Neural progenitor cell (in vitro differentiated cells): ENCODE measurements around the gene NRG3. TPM values are rescaled to one million over a fixed set of nuclear protein-coding genes. Genes with fewer than 3 reads are reported as not detected.

Experiments used
- DNase-seq: peaks from one replicate; pipeline ENCODE4 v3.0.0-alpha.2; 2016; ENCODE audit warnings: low spot score
- H2AFZ ChIP-seq: fragments of 200-600 bp; sonication (generic); replicated peaks from 2 replicates; pipeline ENCODE4 v1.6.1; 2016; ENCODE audit warnings: antibody characterized with exemption
- H3F3A ChIP-seq: fragments of 200-600 bp; sonication (generic); 2 replicates; pipeline ENCODE4 v1.6.1; 2016; ENCODE audit warnings: antibody characterized with exemption, low read depth
- H3K27ac ChIP-seq: fragments of 200-600 bp; sonication (generic); 2 replicates; pipeline ENCODE4 v1.5.1; 2016; ENCODE audit warnings: mild to moderate bottlenecking
- H3K27me3 ChIP-seq: fragments of 200-600 bp; sonication (generic); 2 replicates; pipeline ENCODE4 v1.6.1; 2016; ENCODE audit warnings: mild to moderate bottlenecking, moderate library complexity
- H3K36me3 ChIP-seq: fragments of 200-600 bp; sonication (generic); 2 replicates; pipeline ENCODE4 v1.5.1; 2016
- H3K4me1 ChIP-seq: fragments of 200-600 bp; sonication (generic); 2 replicates; pipeline ENCODE4 v1.6.1; 2016; ENCODE audit warnings: mixed run types
- H3K4me2 ChIP-seq: fragments of 200-600 bp; sonication (generic); 2 replicates; pipeline ENCODE4 v1.6.1; 2016
- H3K4me3 ChIP-seq: fragments of 200-600 bp; sonication (generic); 2 replicates; pipeline ENCODE4 v1.5.1; 2016
- H3K79me2 ChIP-seq: fragments of 200-600 bp; sonication (generic); 2 replicates; pipeline ENCODE4 v1.6.1; 2016; ENCODE audit warnings: low read depth
- H3K9ac ChIP-seq: fragments of 200-600 bp; sonication (generic); 2 replicates; pipeline ENCODE4 v1.6.1; 2016
- H3K9me3 ChIP-seq: fragments of 200-600 bp; sonication (generic); 2 replicates; pipeline ENCODE4 v1.5.1; 2016; ENCODE audit warnings: low read depth
- H4K20me1 ChIP-seq: fragments of 200-600 bp; sonication (generic); 2 replicates; pipeline ENCODE4 v1.6.1; 2016; ENCODE audit warnings: low read depth
- H3K27ac Mint-ChIP-seq: 3 replicates; pipeline ENCODE4 v1.8.0; 2021; ENCODE audit warnings: mixed read lengths
- H3K27me3 Mint-ChIP-seq: 2 replicates; pipeline ENCODE4 v1.8.0; 2022; ENCODE audit warnings: low read depth, mild to moderate bottlenecking, inconsistent platforms, moderate library complexity, mixed read lengths; ENCODE audit not compliant: insufficient read depth
- H3K36me3 Mint-ChIP-seq: 3 replicates; pipeline ENCODE4 v1.8.0; 2021; ENCODE audit warnings: mixed read lengths
- H3K4me1 Mint-ChIP-seq: 3 replicates; pipeline ENCODE4 v1.8.0; 2021; ENCODE audit warnings: mixed read lengths
- H3K4me3 Mint-ChIP-seq: 3 replicates; pipeline ENCODE4 v1.8.0; 2021; ENCODE audit warnings: mild to moderate bottlenecking, moderate library complexity, mixed read lengths
- H3K9me3 Mint-ChIP-seq: 3 replicates; pipeline ENCODE4 v1.8.0; 2020; ENCODE audit warnings: mixed read lengths
- EZH2 ChIP-seq: fragments of 200-600 bp; sonication (generic); IDR thresholded peaks from 2 replicates; pipeline ENCODE4 v1.6.1; 2017; ENCODE audit warnings: antibody characterized with exemption, mild to moderate bottlenecking, moderate library complexity
- EZH2phosphoT487 ChIP-seq: fragments of 200-600 bp; sonication (generic); IDR thresholded peaks from 2 replicates; pipeline ENCODE4 v1.6.1; 2017; ENCODE audit warnings: antibody characterized with exemption
- total RNA-seq: library from RNA; depleted of rRNA; stranded (reverse); fragments of >200 nt; gene quantifications from 2 replicates; pipeline ENCODE4 v1.2.3, GENCODE V29; 2015; ENCODE audit warnings: low replicate concordance
- TF ChIP-seq, protein P1 (sequence below): fragments of 200-600 bp; sonication (generic); IDR thresholded peaks from 2 replicates; pipeline ENCODE4 v1.5.1; 2017; ENCODE audit warnings: antibody characterized with exemption, mild to moderate bottlenecking

Gene NRG3
- total RNA-seq, 1 donor from 2014 or later = 1.9 TPM

DNA sequence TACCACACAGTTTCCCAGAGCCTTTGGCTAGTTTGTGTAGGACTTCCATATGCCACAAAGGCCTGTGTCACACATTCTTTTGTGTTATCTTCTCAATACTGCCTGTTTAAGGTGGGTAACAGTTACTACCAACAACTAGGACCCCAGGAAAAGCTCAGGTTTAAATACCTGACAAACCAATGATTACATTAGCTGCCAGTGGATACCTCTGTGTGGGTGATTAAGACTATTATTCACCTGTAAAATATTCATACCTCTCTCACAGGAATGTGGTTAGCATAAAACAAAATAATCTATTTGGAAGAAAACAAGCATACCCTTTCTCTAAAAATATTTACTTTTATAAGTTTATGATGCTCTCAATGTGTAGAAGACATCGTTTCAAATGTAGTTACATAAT is 1007.7 kb downstream of the NRG3 start:
- H3K36me3 ChIP-seq = no peaks in the 10 kb centered on the region

DNA sequence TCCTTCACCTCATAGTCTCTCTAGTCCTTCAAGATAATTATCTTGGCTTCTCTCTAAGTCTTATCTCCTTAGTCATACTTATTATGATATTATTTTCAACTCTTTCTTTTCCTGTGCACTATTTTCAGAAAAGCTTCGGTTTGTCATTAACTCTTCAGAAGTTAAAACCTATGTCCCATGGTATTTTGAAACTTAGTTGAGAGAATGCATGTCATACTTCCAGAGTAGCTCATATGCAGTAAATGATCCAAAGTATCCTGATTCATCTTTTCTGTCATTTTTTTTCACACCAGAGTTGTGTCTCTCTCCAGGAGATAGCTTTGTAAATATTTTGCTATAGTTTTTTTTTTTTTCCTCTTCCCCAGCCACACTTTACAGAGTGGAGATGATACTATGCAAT is 1008.6 kb downstream of the NRG3 start:
- no peak for TF ChIP-seq EZH2phosphoT487
- TF ChIP-seq EZH2 = no peak
- TF ChIP-seq, protein P1, sequence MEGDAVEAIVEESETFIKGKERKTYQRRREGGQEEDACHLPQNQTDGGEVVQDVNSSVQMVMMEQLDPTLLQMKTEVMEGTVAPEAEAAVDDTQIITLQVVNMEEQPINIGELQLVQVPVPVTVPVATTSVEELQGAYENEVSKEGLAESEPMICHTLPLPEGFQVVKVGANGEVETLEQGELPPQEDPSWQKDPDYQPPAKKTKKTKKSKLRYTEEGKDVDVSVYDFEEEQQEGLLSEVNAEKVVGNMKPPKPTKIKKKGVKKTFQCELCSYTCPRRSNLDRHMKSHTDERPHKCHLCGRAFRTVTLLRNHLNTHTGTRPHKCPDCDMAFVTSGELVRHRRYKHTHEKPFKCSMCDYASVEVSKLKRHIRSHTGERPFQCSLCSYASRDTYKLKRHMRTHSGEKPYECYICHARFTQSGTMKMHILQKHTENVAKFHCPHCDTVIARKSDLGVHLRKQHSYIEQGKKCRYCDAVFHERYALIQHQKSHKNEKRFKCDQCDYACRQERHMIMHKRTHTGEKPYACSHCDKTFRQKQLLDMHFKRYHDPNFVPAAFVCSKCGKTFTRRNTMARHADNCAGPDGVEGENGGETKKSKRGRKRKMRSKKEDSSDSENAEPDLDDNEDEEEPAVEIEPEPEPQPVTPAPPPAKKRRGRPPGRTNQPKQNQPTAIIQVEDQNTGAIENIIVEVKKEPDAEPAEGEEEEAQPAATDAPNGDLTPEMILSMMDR = no peak
- H3K4me1 Mint-ChIP-seq = no peaks in the 10 kb centered on the region
- Histone ChIP-seq H3K27ac (no peak overlapping the region), H3F3A (no peaks in the 10 kb centered on the region), H3K9me3 (no peaks in the 10 kb centered on the region), H3K4me2 (no peak overlapping the region), H3K27me3 (no peaks in the 10 kb centered on the region), H2AFZ (no peak overlapping the region), H3K36me3 (no peaks in the 10 kb centered on the region), H3K9ac (no peak overlapping the region), H3K79me2 (no peaks in the 10 kb centered on the region), H3K4me1 (no peaks in the 10 kb centered on the region), H3K4me3 (no peak overlapping the region), H4K20me1 (no peaks in the 10 kb centered on the region)
- H3K9me3 Mint-ChIP-seq = no peaks in the 10 kb centered on the region
- H3K36me3 Mint-ChIP-seq = no peaks in the 10 kb centered on the region
- H3K4me3 Mint-ChIP-seq = no peak overlapping the region
- H3K27me3 Mint-ChIP-seq = peaks cover 3% of the 10 kb centered on the region
- no peak overlapping the region for H3K27ac Mint-ChIP-seq
- DNase-seq = no peak

More for the DNA sequence above, 1007.7 kb downstream of the NRG3 start:
- no peak overlapping the region for H3K9ac ChIP-seq
- no peak overlapping the region for H2AFZ ChIP-seq
- no peak overlapping the region for H3K27ac ChIP-seq
- Mint-ChIP-seq H3K27ac (no peak overlapping the region), H3K9me3 (no peaks in the 10 kb centered on the region), H3K27me3 (peaks cover 3% of the 10 kb centered on the region), H3K36me3 (no peaks in the 10 kb centered on the region), H3K4me3 (no peak overlapping the region), H3K4me1 (no peaks in the 10 kb centered on the region)
- no peaks in the 10 kb centered on the region for H3K27me3 ChIP-seq
- DNase-seq = no peak
- no peaks in the 10 kb centered on the region for H3F3A ChIP-seq
- TF ChIP-seq EZH2 (no peak), EZH2phosphoT487 (no peak)
- TF ChIP-seq, protein P1 = no peak
- no peak overlapping the region for H3K4me3 ChIP-seq
- no peak overlapping the region for H3K4me2 ChIP-seq
- no peaks in the 10 kb centered on the region for H4K20me1 ChIP-seq
- H3K4me1 ChIP-seq = no peaks in the 10 kb centered on the region
- H3K79me2 ChIP-seq = no peaks in the 10 kb centered on the region
- H3K9me3 ChIP-seq = no peaks in the 10 kb centered on the region

DNA sequence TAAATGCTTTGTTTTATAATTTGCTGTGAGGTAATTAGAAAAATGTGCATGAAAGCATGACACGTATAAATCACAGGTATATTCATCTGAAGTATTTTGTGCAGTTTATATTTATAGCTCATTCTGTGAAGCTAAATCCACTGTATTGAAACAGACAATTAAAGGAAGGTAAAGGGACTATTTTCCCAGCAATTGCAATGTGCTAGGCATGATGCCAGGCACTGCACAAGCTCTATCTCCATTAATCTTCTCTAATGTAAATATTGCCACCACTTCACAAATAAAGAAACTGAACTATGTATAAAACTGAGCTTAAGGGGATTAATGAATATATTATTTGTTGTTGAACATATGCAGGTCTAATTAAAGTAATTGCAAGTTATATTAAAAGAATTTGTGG is 1012.5 kb downstream of the NRG3 start:
- Histone ChIP-seq H3K4me1 (no peaks in the 10 kb centered on the region), H3K9ac (no peak overlapping the region), H3K9me3 (no peaks in the 10 kb centered on the region), H3F3A (no peaks in the 10 kb centered on the region), H4K20me1 (no peaks in the 10 kb centered on the region), H2AFZ (no peak overlapping the region), H3K79me2 (no peaks in the 10 kb centered on the region), H3K4me2 (no peak overlapping the region), H3K4me3 (no peak overlapping the region), H3K27me3 (no peaks in the 10 kb centered on the region), H3K36me3 (no peaks in the 10 kb centered on the region), H3K27ac (no peak overlapping the region)
- no peak for DNase-seq
- no peak overlapping the region for H3K4me3 Mint-ChIP-seq
- H3K4me1 Mint-ChIP-seq = peaks cover 5% of the 10 kb centered on the region
- no peaks in the 10 kb centered on the region for H3K9me3 Mint-ChIP-seq
- no peaks in the 10 kb centered on the region for H3K27me3 Mint-ChIP-seq
- TF ChIP-seq EZH2 (no peak), EZH2phosphoT487 (no peak)
- TF ChIP-seq, protein P1 = no peak
- H3K36me3 Mint-ChIP-seq = no peaks in the 10 kb centered on the region
- no peak overlapping the region for H3K27ac Mint-ChIP-seq
